SU-DHL-6 (cell line): Measurements from ENCODE around the gene KCNN3.

ENCODE experiments used
- EZH2phosphoT487 ChIP-seq: fragments of 200-600 bp; sonication (generic), shearing (Covaris generic); conservative IDR thresholded peaks from 2 replicates; pipeline ENCODE4 v1.6.1; 2018; ENCODE audit warnings: mild to moderate bottlenecking, antibody characterized with exemption, low read length, moderate library complexity, mixed read lengths
- TF ChIP-seq, protein P1 (sequence below): fragments of 200-600 bp; sonication (generic); IDR thresholded peaks from one replicate; pipeline ENCODE4 v1.5.1; 2017; ENCODE audit warnings: antibody characterized with exemption, mild to moderate bottlenecking, low read length, moderate library complexity; ENCODE audit not compliant: insufficient read depth, poor library complexity, severe bottlenecking

DNA sequence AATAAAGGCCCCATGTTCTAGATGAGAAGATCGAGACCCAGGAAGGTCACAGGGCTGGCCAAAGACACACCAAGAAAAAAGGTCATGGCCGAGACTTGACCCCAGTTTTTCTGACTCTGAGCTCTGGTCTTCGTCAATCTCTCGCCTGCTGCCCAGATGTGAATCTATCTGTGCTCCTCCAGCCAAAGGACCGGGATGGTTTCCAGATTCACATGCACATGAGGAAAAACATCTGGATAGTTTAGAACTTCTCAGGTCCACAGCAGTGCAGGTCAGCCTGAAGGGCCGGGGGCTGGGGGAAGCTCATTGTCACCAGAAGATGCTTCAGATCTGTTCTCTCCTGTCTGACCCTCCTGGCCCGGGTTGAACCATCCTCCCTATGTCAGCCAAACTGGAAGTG lies 49.0 kb downstream of the KCNN3 start:
- TF ChIP-seq, protein P1, sequence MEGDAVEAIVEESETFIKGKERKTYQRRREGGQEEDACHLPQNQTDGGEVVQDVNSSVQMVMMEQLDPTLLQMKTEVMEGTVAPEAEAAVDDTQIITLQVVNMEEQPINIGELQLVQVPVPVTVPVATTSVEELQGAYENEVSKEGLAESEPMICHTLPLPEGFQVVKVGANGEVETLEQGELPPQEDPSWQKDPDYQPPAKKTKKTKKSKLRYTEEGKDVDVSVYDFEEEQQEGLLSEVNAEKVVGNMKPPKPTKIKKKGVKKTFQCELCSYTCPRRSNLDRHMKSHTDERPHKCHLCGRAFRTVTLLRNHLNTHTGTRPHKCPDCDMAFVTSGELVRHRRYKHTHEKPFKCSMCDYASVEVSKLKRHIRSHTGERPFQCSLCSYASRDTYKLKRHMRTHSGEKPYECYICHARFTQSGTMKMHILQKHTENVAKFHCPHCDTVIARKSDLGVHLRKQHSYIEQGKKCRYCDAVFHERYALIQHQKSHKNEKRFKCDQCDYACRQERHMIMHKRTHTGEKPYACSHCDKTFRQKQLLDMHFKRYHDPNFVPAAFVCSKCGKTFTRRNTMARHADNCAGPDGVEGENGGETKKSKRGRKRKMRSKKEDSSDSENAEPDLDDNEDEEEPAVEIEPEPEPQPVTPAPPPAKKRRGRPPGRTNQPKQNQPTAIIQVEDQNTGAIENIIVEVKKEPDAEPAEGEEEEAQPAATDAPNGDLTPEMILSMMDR = no peak
- no peak for TF ChIP-seq EZH2phosphoT487
